Endothelial cell of umbilical vein (primary cell): ENCODE data around the gene ANKRD23. TPM values are rescaled to one million over a fixed set of nuclear protein-coding genes. Genes with fewer than 3 reads are reported as not detected.

Source experiments
- BruUV-seq: library from RNA; stranded (reverse); fragments of 400-500 nt; replicated peaks from 2 replicates; lab custom pipeline; 2021; lab: Mats Ljungman, UMichigan
- CTCF ChIA-PET: fragments of 300-600, 350-600 bp; sonication (Branson Sonifier 250); formaldehyde crosslinking; loops from one replicate; lab custom pipeline; 2021; ENCODE audit warnings: antibody characterized with exemption, inconsistent platforms; lab: Charles Lee
- POLR2A ChIA-PET: fragments of 300-600, 350-600 bp; sonication (Branson Sonifier 250); formaldehyde crosslinking; loops from one replicate; lab custom pipeline; 2021; ENCODE audit warnings: antibody characterized with exemption, inconsistent platforms; lab: Charles Lee
- DNase-seq: peaks from one replicate; pipeline ENCODE4 v3.0.0-alpha.2; 2011; ENCODE audit warnings: low read depth, low spot score
- FAIRE-seq: peaks from 2 replicates; lab custom pipeline; 2011; peaks lifted over from hg19 to GRCh38; lab: Jason Lieb, UNC
- H2AFZ ChIP-seq: 2 replicates; pipeline ENCODE4 v1.6.0; 2012; ENCODE audit warnings: low read depth, low read length, control low read depth, inconsistent platforms
- H3K27ac ChIP-seq: 2 replicates; pipeline ENCODE4 v1.5.1; 2011; ENCODE audit warnings: low read depth, mild to moderate bottlenecking, control low read depth, low read length, moderate library complexity; ENCODE audit not compliant: insufficient read depth
- H3K27me3 ChIP-seq, 2 experiments: 2 replicates each; pipeline versions ENCODE4 v1.6.0 to v1.6.1; 2011; ENCODE audit warnings: low read length in 2 of 2, mixed read lengths in 1 of 2; ENCODE audit not compliant: control insufficient read depth in 2 of 2, insufficient read depth in 2 of 2
- H3K36me3 ChIP-seq, 2 experiments: 2 replicates in 1 of 2; 3 replicates in 1 of 2; pipeline ENCODE4 v1.5.1; 2011; ENCODE audit warnings: low read length in 2 of 2, mild to moderate bottlenecking in 1 of 2, moderate library complexity in 1 of 2; ENCODE audit not compliant: control insufficient read depth in 2 of 2, insufficient read depth in 2 of 2; ENCODE audit errors: extremely low read depth in 1 of 2
- H3K4me1 ChIP-seq: 3 replicates; pipeline ENCODE4 v1.5.1; 2011; ENCODE audit warnings: mild to moderate bottlenecking, low read length; ENCODE audit not compliant: control insufficient read depth, insufficient read depth; ENCODE audit errors: extremely low read depth
- H3K4me2 ChIP-seq: 2 replicates; pipeline ENCODE4 v1.6.1; 2011; ENCODE audit warnings: low read length, control low read depth, mixed read lengths; ENCODE audit not compliant: insufficient read depth
- H3K4me3 ChIP-seq, 3 experiments: fragments of 200-600 bp in 1 of 3; sonication (generic), shearing (Covaris generic) in 1 of 3; replicated peaks in 1 of 3; 2 replicates each; pipeline ENCODE4 v1.5.1; 2011 to 2016; ENCODE audit warnings: control low read depth in 3 of 3, low read length in 3 of 3, mild to moderate bottlenecking in 2 of 3, inconsistent platforms in 1 of 3, low read depth in 1 of 3, moderate library complexity in 1 of 3; ENCODE audit not compliant: insufficient read depth in 1 of 3
- H3K79me2 ChIP-seq: 2 replicates; pipeline ENCODE4 v1.6.0; 2012; ENCODE audit warnings: low read length, inconsistent platforms; ENCODE audit not compliant: control insufficient read depth, insufficient read depth
- H3K9ac ChIP-seq: replicated peaks from 2 replicates; pipeline ENCODE3; 2011; ENCODE audit warnings: low read length, control low read depth; ENCODE audit not compliant: insufficient read depth; ENCODE audit errors: extremely low read depth
- H3K9me1 ChIP-seq: replicated peaks from 3 replicates; pipeline ENCODE4 v1.6.0; 2011; ENCODE audit warnings: mild to moderate bottlenecking, low read length; ENCODE audit not compliant: control insufficient read depth, insufficient read depth; ENCODE audit errors: extremely low read depth
- H3K9me3 ChIP-seq: replicated peaks from 2 replicates; pipeline ENCODE4 v1.5.1; 2012; ENCODE audit warnings: low read length, inconsistent platforms; ENCODE audit not compliant: control insufficient read depth, insufficient read depth
- H4K20me1 ChIP-seq: replicated peaks from 2 replicates; pipeline ENCODE3; 2011; ENCODE audit warnings: mild to moderate bottlenecking, low read length; ENCODE audit not compliant: control insufficient read depth, insufficient read depth; ENCODE audit errors: extremely low read depth
- EZH2 ChIP-seq: IDR thresholded peaks from 2 replicates; pipeline ENCODE4 v1.6.1; 2012; ENCODE audit warnings: borderline replicate concordance, low read depth, mild to moderate bottlenecking, moderate library complexity, low read length, inconsistent platforms; ENCODE audit not compliant: severe bottlenecking
- FOS ChIP-seq: IDR thresholded peaks from 2 replicates; pipeline ENCODE4 v1.6.1; 2011; ENCODE audit warnings: mild to moderate bottlenecking, low read length, moderate library complexity, borderline replicate concordance; ENCODE audit not compliant: insufficient read depth
- GATA2 ChIP-seq: IDR thresholded peaks from 2 replicates; pipeline ENCODE4 v1.7.0; 2011; ENCODE audit warnings: low read depth, mild to moderate bottlenecking, moderate library complexity, mixed read lengths, low read length; ENCODE audit not compliant: insufficient read length, insufficient read depth
- JUN ChIP-seq: IDR thresholded peaks from 2 replicates; pipeline ENCODE4 v1.6.1; 2011; ENCODE audit warnings: borderline replicate concordance, low read depth; ENCODE audit not compliant: insufficient read length, insufficient read depth
- MYC ChIP-seq: IDR thresholded peaks from one replicate; pipeline ENCODE4 v1.6.1; 2011; ENCODE audit warnings: mild to moderate bottlenecking, low read depth, low read length
- POLR2A ChIP-seq: IDR thresholded peaks from 2 replicates; pipeline ENCODE4 v1.6.1; 2012; ENCODE audit warnings: low read depth, mild to moderate bottlenecking, control low read depth, low read length
- POLR2AphosphoS5 ChIP-seq: IDR thresholded peaks from 2 replicates; pipeline ENCODE4 v1.6.1; 2012; ENCODE audit warnings: low read depth, mild to moderate bottlenecking, control low read depth, low read length, moderate library complexity; ENCODE audit not compliant: insufficient read depth
- dilution Hi-C: fragments of 300-500 bp; cut with MboI; formaldehyde crosslinking; loops from one replicate; pipeline ENCODE4 v1.15.0; 2019; ENCODE audit warnings: low sequenced_read_pairs; ENCODE audit not compliant: extremely low pct_ligation_motif_present
- intact Hi-C: fragments of 100-400 bp; cut with micrococcal nuclease; formaldehyde crosslinking; loops from one replicate; pipeline ENCODE4 v1.10.0; 2022
- polyA plus RNA-seq, 4 experiments: library from polyadenylated mRNA; depleted of rRNA in 3 of 4; stranded (reverse) in 3 of 4; unstranded in 1 of 4; fragments of >200 nt; gene quantifications; 2 replicates each; pipeline versions ENCODE4 v1.2.1 to v1.2.3, GENCODE V29; 2011 to 2012; ENCODE audit warnings: missing spikeins in 1 of 4
- total RNA-seq: library from RNA; stranded (reverse); gene quantifications from 2 replicates; pipeline ENCODE4 v1.2.3, GENCODE V29; 2021

Gene ANKRD23
- total and polyA plus RNA-seq, 2 donors (not counting 3 experiments of a cell fraction or from before 2014, with no cell fraction given) = 1.7 to 3.6 TPM

GRCh38 chr2:96872591-96873349 is 28.9 kb upstream of the ANKRD23 start:
- intact Hi-C loops (no loop called here), dilution Hi-C loops (no loop called here)
- ChIA-PET POLR2A (interaction anchor here (0.6 kb wide), 1 partner anchor 8 kb away, joined by 5 read pairs; no protein-coding TSS in a partner anchor), CTCF (interaction anchor here (1.1 to 2.1 kb wide), 3 partner anchors 10 to 65 kb away, joined by 3 to 12 read pairs (median 3); partner anchors contain the start of gene ANKRD39)
- H3K4me3 ChIP-seq = no peak overlapping the region
- no peak for TF ChIP-seq GATA2
- no peak for TF ChIP-seq MYC
- TF ChIP-seq EZH2 = no peak
- no peak for TF ChIP-seq POLR2A
- TF ChIP-seq FOS = no peak
- H3K79me2 ChIP-seq = no peaks in the 10 kb centered on the region
- H3K36me3 ChIP-seq = no peaks in the 10 kb centered on the region
- peaks cover 12 to 16% of the 10 kb centered on the region in 2 experiments for H3K27me3 ChIP-seq
- no peaks in the 10 kb centered on the region for H3K9me3 ChIP-seq
- no peak overlapping the region for H2AFZ ChIP-seq
- DNase-seq (no peak), FAIRE-seq (no peak)
- BruUV-seq = no TSS peak
- H3K9me1 ChIP-seq = no peaks in the 10 kb centered on the region
- H3K4me2 ChIP-seq = no peak overlapping the region
- no peaks in the 10 kb centered on the region for H4K20me1 ChIP-seq
- peaks cover 11% of the 10 kb centered on the region for H3K4me1 ChIP-seq
- H3K27ac ChIP-seq = no peak overlapping the region
- no peak overlapping the region for H3K9ac ChIP-seq

- FAIRE-seq = no peak
Observed at GRCh38 chr2:96870626-96871255, 26.9 kb upstream of the ANKRD23 start.

More at GRCh38 chr2:96870626-96871255, 26.9 kb upstream of the ANKRD23 start:
- no peak overlapping the region for H3K27ac ChIP-seq
- H3K4me2 ChIP-seq = no peak overlapping the region
- no peaks in the 10 kb centered on the region for H3K9me3 ChIP-seq
- ChIA-PET CTCF (interaction anchor here (0.7 to 6.5 kb wide), 4 partner anchors 12 to 80 kb away, joined by 3 to 81 read pairs (median 4); partner anchors contain the start of genes ANKRD39 and CNNM3), POLR2A (no interaction called here)
- peak; percentile 78 for TF ChIP-seq EZH2
- no peak for TF ChIP-seq POLR2AphosphoS5
- TF ChIP-seq FOS = no peak
- no peak for TF ChIP-seq MYC
- TF ChIP-seq POLR2A = no peak
- no peak for TF ChIP-seq GATA2
- TF ChIP-seq JUN = no peak
- no peaks in the 10 kb centered on the region for H3K36me3 ChIP-seq
- no TSS peak for BruUV-seq
- intact Hi-C loops (no loop called here), dilution Hi-C loops (no loop called here)
- no peak overlapping the region for H2AFZ ChIP-seq
- H3K9me1 ChIP-seq = no peaks in the 10 kb centered on the region
- no peaks in the 10 kb centered on the region for H3K79me2 ChIP-seq
- H3K9ac ChIP-seq = no peak overlapping the region
- DNase-seq = peak; percentile 30
- H3K4me1 ChIP-seq = peaks cover 29% of the 10 kb centered on the region
- H3K4me3 ChIP-seq = peak overlapping the region in 1 of 3 experiments; percentile 59
- H4K20me1 ChIP-seq = no peaks in the 10 kb centered on the region
- peaks cover 12 to 16% of the 10 kb centered on the region in 2 experiments for H3K27me3 ChIP-seq
